GM12864 (cell line): ENCODE results near the gene SLC35F3.
"Not testable (repeated sequence)": the region's sequence is repeated elsewhere in the genome, so short reads cannot be mapped to it uniquely, and the experiment has no call there.

Experiments used
- DNase-seq: peaks from one replicate; pipeline ENCODE4 v3.0.0-alpha.2; 2011; ENCODE audit warnings: low read depth
- H3K4me3 ChIP-seq: 2 replicates; pipeline ENCODE4 v1.5.1; 2011; ENCODE audit warnings: mild to moderate bottlenecking, low read depth, low read length, control low read depth
- TF ChIP-seq, protein P1 (sequence below): IDR thresholded peaks from 2 replicates; pipeline ENCODE4 v1.5.1; 2011; ENCODE audit warnings: low read depth, mild to moderate bottlenecking, moderate library complexity, low read length, control low read depth, inconsistent platforms; ENCODE audit errors: missing control alignments

The SLC35F3 gene

DNA sequence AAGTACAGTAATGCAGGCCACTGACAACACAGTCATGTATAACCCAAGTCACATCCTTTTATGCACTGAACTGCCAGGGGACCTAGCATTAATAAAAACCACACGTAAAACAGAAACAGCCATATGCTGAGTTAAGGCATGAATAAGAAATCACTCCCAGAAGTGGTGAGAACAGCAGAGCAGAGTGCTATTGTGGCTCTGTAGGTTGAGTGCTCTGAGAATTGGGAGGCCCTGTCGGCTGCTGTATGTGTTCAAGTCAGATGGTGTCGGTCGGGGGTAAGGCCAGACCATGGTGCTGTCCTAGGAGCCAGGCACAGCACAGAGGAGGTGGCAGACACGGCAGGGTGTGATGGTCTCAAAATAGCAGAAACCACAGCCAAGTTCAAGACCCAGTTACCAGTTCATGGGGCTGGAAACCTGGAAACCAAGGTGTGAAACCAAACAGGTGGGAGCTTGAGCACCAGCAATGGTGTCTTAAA, 342.2 kb downstream of the SLC35F3 start:
- peak; percentile 75 for DNase-seq
- TF ChIP-seq, protein P1, sequence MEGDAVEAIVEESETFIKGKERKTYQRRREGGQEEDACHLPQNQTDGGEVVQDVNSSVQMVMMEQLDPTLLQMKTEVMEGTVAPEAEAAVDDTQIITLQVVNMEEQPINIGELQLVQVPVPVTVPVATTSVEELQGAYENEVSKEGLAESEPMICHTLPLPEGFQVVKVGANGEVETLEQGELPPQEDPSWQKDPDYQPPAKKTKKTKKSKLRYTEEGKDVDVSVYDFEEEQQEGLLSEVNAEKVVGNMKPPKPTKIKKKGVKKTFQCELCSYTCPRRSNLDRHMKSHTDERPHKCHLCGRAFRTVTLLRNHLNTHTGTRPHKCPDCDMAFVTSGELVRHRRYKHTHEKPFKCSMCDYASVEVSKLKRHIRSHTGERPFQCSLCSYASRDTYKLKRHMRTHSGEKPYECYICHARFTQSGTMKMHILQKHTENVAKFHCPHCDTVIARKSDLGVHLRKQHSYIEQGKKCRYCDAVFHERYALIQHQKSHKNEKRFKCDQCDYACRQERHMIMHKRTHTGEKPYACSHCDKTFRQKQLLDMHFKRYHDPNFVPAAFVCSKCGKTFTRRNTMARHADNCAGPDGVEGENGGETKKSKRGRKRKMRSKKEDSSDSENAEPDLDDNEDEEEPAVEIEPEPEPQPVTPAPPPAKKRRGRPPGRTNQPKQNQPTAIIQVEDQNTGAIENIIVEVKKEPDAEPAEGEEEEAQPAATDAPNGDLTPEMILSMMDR: no peak
- no peak overlapping the region for H3K4me3 ChIP-seq

DNA sequence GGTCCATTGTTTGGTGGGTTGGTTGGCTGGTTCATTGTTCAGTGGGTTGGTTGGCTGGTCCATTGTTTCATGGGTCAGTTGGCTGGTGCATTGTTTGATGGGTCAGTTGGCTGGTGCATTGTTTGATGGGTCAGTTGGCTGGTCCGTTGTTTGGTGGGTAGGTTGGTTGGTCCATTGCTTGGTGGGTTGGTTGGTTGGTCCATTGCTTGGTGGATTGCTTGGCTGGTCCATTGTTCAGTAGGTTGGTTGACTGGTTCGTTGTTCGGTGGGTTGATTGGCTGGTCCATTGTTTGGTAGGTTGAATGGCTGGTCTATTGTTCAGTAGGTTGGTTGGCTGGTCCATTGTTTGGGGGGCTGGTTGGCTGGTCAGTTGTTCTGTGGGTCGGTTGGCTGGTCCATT, 343.3 kb downstream of the SLC35F3 start:
- not testable (repeated sequence) for DNase-seq, H3K4me3 ChIP-seq

DNA sequence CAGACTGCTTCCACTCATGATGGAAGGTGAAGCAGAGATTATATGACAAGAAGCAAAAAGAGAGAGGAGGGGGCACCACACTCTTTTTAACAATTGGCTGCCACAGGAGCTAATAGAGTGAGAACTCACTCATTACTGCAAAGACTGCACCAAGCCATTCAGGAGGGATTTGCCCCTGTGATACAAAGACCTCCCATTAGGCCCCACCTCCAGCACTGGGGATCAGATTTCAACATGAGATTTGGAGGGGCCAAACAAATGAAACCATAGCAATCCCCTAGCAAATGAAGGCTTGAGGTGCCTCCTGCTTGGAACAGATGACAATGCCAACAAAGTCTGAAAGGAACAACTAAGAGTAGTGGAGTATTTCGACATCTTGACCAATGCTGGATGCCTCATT, 346.3 kb downstream of the SLC35F3 start:
- TF ChIP-seq, protein P1: no peak
- DNase-seq: no peak
- H3K4me3 ChIP-seq: no peak overlapping the region

DNA sequence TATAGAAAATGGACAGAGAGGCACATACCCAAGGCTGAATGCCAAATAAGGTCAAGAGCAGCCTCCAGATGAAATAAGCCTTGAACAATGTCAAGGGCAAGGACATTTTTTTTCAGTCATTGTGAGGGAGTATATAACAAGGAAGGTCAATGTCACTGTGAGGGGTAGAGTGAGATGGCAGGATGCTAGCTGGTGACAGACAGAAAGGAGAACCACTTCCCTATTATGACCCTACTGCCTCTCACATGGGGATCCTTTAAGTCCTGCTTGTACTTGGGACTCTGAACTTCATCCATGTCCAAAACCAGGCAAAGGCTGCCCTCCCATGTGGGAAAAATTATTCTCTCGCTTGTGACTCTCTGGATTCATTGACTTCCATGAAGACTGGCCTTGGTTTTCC, 349.3 kb downstream of the SLC35F3 start:
- TF ChIP-seq, protein P1: no peak
- DNase-seq: no peak
- H3K4me3 ChIP-seq: no peak overlapping the region

DNA sequence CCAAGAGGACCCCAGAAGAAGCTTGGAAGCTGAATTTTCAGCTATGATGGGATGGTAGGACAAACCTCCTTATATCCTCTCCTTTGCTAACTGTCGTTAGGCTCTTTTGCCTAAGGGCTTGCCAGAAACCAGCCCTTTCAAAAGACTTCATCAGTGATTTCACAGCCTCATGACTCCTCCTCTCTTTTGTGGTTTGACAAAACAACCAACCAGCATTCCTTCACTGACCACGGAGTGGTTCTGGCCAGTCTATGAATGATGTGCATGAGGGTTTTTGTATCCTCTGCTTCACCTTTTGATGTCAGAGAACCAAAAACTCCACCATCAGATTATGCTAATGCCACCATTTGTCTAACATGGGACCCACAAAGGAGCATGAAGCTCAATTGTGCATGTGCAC, 351.9 kb downstream of the SLC35F3 start:
- TF ChIP-seq, protein P1: no peak
- no peak for DNase-seq
- no peak overlapping the region for H3K4me3 ChIP-seq

DNA sequence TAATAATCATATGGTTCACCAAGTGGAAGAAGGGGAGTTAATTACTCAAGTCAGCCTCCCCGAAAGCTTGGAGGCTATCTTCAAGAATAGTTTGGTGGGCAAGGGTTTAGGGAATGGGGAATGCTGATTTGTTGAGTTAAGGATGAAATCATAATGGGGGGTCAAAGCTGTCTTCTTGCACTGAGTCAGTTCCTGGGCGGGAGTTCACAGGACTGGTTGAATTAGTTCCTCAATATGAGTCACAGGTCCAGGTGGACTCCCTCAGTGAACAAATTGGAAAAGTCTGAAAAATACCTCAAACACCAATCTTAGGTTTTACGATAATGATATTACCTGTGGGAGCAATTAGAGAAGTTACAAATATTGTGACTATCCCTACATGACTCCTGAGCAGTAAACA, 353.6 kb downstream of the SLC35F3 start:
- TF ChIP-seq, protein P1: no peak
- no peak overlapping the region for H3K4me3 ChIP-seq
- no peak for DNase-seq

DNA sequence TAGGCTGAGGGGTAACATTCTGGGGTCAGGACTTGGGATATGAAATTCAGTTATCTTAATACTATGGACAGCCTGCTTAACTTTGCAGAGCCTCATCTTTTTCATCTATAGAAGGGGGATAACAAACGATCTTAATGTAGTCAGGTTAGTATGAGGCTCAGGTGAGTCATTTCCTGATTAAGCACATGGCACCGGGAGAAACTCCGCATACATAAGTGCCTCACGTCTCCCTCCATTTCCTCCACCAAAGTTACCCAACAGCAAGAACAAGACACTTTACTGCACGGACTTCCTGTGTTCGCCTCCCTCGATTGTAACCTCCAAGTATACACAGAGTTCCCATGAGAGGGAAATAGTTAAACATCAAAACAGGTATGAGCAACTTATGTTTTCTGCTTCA, 356.1 kb downstream of the SLC35F3 start:
- no peak for DNase-seq
- no peak overlapping the region for H3K4me3 ChIP-seq
- TF ChIP-seq, protein P1: no peak
